Activated naive CD4-positive, alpha-beta T cell treated with anti-CD3 and anti-CD28 coated beads, Interleukin-2, amount 50 U/mL, for 24 hours (primary cell): ENCODE measurements around the gene ZNF10.

Source experiments
- H3K27ac Mint-ChIP-seq: one replicate; pipeline ENCODE4 v1.8.0; 2021; ENCODE audit warnings: mild to moderate bottlenecking, mixed read lengths
- H3K27me3 Mint-ChIP-seq: one replicate; pipeline ENCODE4 v1.8.0; 2021; ENCODE audit warnings: mixed read lengths
- H3K36me3 Mint-ChIP-seq: one replicate; pipeline ENCODE4 v1.8.0; 2021; ENCODE audit warnings: mixed read lengths
- H3K4me1 Mint-ChIP-seq: one replicate; pipeline ENCODE4 v1.8.0; 2021; ENCODE audit warnings: mixed read lengths
- H3K4me3 Mint-ChIP-seq: one replicate; pipeline ENCODE4 v1.8.0; 2021; ENCODE audit warnings: mild to moderate bottlenecking, mixed read lengths
- H3K9me3 Mint-ChIP-seq: one replicate; pipeline ENCODE4 v1.8.0; 2021; ENCODE audit warnings: mixed read lengths

Gene ZNF10

DNA sequence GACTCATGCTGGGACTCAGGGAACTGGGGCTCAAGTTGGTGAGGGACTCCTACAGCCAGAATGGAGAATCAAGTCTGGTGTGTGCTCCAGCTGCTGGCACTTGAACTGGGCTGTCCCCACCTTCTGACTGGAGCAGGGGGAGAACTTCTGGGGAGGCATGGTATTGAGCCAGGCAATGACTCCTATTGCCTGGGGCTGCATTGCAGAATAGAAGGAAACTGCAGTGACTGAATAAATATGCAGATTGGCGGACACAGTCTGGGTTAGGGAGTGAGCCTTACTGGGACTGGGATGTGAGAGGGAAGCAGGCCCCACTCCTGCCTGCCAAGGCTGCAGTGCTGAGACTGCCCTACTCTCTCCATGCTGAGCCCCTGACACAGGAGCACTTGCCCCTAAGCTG is 42.1 kb downstream of the ZNF10 start:
- no peaks in the 10 kb centered on the region for H3K27me3 Mint-ChIP-seq
- H3K36me3 Mint-ChIP-seq, result peaks cover 13% of the 10 kb centered on the region
- no peak overlapping the region for H3K27ac Mint-ChIP-seq
- H3K4me3 Mint-ChIP-seq, result no peak overlapping the region
- no peaks in the 10 kb centered on the region for H3K4me1 Mint-ChIP-seq
- peaks cover 37% of the 10 kb centered on the region for H3K9me3 Mint-ChIP-seq

DNA sequence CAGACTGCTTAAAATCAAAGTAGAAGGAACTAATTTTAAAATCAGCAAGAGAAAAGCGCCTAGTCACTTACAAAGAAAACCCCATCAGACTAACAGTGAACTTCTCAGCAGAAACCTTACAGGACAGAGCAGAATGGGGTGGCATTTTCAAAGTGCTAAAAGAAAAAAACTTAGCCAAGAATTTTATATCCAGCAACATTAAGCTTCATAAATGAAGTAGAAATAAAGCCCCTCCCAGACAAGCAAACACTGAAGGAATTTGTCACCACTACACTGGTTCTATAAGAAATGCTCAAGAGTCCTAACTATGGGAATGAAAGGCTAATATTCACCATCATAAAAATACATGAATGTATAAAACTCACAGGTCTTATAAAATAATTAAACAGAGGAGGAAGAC is 44.5 kb downstream of the ZNF10 start:
- Mint-ChIP-seq H3K27ac (no peak overlapping the region), H3K27me3 (no peaks in the 10 kb centered on the region), H3K9me3 (peaks cover 33% of the 10 kb centered on the region), H3K4me1 (no peaks in the 10 kb centered on the region), H3K36me3 (peaks cover 16% of the 10 kb centered on the region), H3K4me3 (no peak overlapping the region)

DNA sequence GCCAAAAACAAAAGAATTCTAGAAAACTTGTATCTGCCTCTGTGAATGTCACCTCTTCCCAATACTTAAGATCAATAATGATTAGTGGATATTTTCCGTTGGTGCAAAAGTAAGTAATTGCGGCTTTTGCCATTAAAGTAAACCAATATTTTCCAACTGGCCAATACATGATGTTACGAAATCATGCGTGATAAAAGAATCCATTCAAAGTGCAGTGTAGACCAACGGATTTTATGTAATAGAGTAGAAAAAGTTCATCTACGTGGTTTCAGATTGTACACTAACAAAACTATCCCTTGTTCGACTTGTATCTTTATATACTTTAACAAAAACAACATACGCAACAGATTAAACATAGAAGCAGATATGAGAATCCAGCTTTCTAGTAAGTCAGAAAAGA is 50.2 kb downstream of the ZNF10 start:
- peaks cover 45% of the 10 kb centered on the region for H3K9me3 Mint-ChIP-seq
- peaks cover 26% of the 10 kb centered on the region for H3K4me1 Mint-ChIP-seq
- H3K27ac Mint-ChIP-seq, result no peak overlapping the region
- H3K4me3 Mint-ChIP-seq, result peak overlapping the region; percentile 13
- H3K27me3 Mint-ChIP-seq, result no peaks in the 10 kb centered on the region
- peaks cover 56% of the 10 kb centered on the region for H3K36me3 Mint-ChIP-seq

DNA sequence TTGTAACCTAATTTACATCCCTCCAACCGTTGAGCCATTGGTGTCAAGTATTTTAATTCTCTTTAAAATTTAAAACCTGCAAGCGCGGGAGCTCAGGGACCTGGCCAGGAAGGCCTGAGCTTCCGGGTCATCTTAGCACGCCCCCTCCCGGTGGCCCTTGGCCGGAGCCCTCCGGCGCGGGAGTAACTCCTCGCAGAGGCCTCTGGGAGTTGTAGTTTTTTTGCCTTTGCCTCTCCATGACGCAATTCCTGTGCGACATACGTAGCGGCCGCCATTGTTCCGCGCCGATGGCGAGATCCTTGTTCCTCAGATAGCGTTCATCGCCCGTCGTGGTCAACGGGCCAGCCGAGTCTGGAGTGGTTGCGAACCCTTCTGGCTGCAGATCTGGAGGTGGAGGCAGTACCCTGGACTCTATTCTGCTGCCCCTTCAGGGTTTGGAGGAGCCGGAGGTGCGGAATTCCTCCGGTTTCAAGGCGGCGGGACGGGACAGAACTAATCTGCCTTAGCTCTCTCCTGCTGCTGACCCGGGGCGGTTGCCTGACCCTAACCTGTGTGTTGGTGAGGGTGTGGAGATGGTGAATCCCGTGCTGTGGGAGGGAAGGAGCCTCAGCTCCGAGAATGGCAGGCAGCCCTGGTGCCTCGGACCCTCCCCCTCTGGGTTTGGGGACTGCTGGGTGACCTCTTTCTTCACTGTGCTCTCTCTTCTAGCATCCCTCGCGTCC is 51.0 kb downstream of the ZNF10 start, which contains the start of gene ZNF268:
Gene ZNF268 (plus strand): TSS at position 258 of the 722 bp plus-strand sequence. CDS start 503 bp downstream, outside the sequence.
- H3K27ac Mint-ChIP-seq, result peak within 1 kb of the TSS; percentile 88
- peak within 1 kb of the TSS; percentile 96 for H3K4me3 Mint-ChIP-seq
- H3K27me3 Mint-ChIP-seq, result no peaks in the 10 kb centered on the region
- H3K36me3 Mint-ChIP-seq, result peaks cover 59% of the 10 kb centered on the region
- H3K9me3 Mint-ChIP-seq, result peaks cover 41% of the 10 kb centered on the region
- H3K4me1 Mint-ChIP-seq, result peaks cover 27% of the 10 kb centered on the region

DNA sequence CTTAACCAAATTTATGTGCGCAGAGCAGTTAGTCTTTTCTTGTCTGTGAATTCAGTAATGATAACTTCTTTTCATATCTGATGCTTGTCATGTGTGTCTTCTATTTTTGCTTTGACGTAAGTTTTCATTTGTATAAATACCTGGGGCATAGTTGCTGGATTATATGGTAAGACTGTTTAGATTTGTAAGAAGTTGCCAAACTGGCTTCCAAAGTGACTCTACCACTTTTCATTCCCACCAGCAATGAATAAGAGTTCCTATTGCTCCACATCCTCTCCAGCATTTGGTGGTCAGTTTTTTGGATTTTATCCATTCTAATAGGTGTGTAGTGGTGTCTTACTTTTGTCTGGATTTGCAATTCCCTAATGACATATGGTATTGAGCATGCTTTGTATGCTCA is 59.7 kb downstream of the ZNF10 start:
- H3K4me1 Mint-ChIP-seq, result peaks cover 9% of the 10 kb centered on the region
- peaks cover 30% of the 10 kb centered on the region for H3K9me3 Mint-ChIP-seq
- no peaks in the 10 kb centered on the region for H3K27me3 Mint-ChIP-seq
- no peak overlapping the region for H3K4me3 Mint-ChIP-seq
- peaks cover 95% of the 10 kb centered on the region for H3K36me3 Mint-ChIP-seq
- H3K27ac Mint-ChIP-seq, result no peak overlapping the region

DNA sequence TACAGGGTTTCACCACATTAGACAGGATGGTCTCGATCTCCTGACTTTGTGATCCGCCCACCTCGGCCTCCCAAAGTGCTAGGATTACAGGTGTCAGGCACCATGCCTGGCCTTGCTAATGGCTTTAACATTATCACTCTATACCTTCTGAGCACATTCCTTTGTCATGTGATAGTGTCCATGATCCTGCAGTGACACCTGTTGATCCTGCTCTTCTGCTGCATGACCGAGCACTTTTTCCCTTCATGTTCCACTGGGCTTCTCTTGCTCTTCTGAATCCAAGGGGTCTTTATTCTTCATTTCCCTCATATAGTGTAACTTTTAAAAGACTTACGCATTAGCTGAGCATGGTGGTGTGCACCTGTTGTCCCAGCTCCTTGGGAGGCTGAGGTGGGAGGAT is 62.4 kb downstream of the ZNF10 start:
- Mint-ChIP-seq H3K36me3 (peaks cover 81% of the 10 kb centered on the region), H3K27ac (no peak overlapping the region), H3K4me1 (peaks cover 3% of the 10 kb centered on the region), H3K27me3 (no peaks in the 10 kb centered on the region), H3K9me3 (peaks cover 24% of the 10 kb centered on the region), H3K4me3 (no peak overlapping the region)

DNA sequence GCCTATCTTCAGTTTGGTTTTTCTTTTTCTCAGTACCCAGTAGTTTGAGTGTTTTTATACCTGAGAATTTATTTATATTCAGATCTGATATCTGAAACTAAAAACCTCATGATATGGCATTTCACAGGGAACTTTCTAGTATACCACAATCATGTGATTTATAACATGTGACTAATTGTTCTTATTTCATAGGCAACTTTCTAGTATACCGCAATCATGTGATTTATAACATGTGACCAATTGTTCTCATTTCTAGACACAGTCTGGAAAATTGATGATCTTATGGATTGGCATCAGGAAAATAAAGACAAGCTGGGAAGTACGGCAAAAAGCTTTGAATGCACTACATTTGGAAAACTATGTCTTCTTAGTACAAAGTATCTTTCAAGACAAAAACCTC is 71.5 kb downstream of the ZNF10 start:
- H3K4me3 Mint-ChIP-seq, result no peak overlapping the region
- H3K27ac Mint-ChIP-seq, result no peak overlapping the region
- no peaks in the 10 kb centered on the region for H3K4me1 Mint-ChIP-seq
- peaks cover 60% of the 10 kb centered on the region for H3K36me3 Mint-ChIP-seq
- H3K27me3 Mint-ChIP-seq, result no peaks in the 10 kb centered on the region
- H3K9me3 Mint-ChIP-seq, result peaks cover 8% of the 10 kb centered on the region

DNA sequence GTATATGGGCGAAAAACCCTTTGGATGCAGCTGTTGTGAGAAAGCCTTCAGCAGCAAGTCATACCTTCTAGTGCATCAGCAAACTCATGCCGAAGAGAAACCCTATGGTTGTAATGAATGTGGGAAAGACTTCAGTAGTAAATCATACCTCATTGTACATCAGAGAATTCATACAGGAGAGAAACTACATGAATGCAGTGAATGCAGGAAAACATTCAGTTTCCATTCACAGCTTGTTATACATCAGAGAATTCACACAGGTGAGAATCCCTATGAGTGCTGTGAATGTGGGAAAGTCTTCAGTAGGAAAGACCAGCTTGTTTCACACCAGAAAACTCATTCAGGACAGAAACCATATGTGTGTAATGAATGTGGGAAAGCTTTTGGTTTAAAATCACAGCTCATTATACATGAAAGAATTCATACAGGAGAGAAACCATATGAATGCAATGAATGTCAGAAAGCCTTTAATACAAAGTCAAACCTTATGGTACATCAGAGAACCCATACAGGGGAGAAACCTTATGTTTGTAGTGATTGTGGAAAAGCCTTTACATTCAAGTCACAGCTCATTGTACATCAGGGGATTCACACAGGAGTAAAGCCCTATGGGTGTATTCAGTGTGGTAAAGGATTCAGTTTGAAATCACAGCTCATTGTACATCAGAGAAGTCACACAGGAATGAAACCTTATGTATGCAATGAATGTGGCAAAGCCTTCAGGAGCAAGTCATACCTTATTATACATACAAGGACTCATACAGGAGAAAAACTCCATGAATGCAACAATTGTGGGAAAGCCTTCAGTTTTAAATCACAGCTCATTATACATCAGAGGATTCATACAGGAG is 72.3 kb downstream of the ZNF10 start:
- H3K27ac Mint-ChIP-seq, result no peak overlapping the region
- H3K4me3 Mint-ChIP-seq, result no peak overlapping the region
- peaks cover 8% of the 10 kb centered on the region for H3K9me3 Mint-ChIP-seq
- no peaks in the 10 kb centered on the region for H3K4me1 Mint-ChIP-seq
- H3K36me3 Mint-ChIP-seq, result peaks cover 60% of the 10 kb centered on the region
- H3K27me3 Mint-ChIP-seq, result no peaks in the 10 kb centered on the region

DNA sequence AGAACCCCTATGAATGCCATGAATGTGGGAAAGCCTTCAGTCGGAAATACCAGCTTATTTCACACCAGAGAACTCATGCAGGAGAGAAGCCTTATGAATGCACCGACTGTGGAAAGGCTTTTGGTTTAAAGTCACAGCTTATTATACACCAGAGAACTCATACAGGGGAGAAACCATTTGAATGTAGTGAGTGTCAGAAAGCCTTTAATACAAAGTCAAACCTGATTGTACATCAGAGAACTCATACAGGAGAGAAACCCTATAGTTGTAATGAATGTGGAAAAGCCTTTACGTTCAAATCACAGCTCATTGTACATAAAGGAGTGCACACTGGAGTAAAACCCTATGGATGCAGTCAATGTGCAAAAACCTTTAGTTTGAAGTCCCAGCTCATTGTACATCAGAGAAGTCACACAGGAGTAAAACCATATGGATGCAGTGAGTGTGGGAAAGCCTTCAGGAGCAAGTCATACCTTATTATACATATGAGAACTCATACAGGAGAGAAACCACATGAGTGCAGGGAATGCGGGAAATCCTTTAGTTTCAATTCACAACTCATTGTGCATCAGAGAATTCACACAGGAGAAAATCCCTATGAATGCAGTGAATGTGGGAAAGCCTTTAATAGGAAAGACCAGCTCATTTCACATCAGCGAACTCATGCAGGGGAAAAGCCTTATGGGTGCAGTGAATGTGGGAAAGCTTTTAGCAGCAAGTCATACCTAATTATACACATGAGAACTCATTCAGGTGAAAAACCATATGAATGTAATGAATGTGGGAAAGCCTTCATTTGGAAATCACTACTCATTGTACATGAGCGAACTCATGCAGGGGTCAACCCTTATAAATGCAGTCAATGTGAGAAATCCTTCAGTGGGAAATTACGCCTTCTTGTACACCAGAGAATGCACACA is 73.2 kb downstream of the ZNF10 start:
- Mint-ChIP-seq H3K36me3 (peaks cover 60% of the 10 kb centered on the region), H3K9me3 (peaks cover 8% of the 10 kb centered on the region), H3K4me3 (no peak overlapping the region), H3K27ac (peak overlapping the region; percentile 35), H3K4me1 (no peaks in the 10 kb centered on the region), H3K27me3 (no peaks in the 10 kb centered on the region)

DNA sequence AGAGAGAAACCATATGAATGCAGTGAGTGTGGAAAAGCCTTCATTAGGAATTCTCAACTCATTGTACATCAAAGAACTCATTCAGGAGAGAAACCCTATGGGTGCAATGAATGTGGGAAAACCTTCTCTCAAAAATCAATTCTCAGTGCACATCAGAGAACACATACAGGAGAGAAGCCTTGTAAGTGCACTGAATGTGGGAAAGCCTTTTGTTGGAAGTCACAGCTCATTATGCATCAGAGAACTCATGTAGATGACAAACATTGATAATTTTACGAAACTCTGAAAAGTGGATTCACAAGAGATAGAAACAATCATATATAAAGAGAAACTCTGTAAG is 73.8 kb downstream of the ZNF10 start:
- Mint-ChIP-seq H3K4me1 (no peaks in the 10 kb centered on the region), H3K27me3 (no peaks in the 10 kb centered on the region), H3K36me3 (peaks cover 58% of the 10 kb centered on the region), H3K27ac (no peak overlapping the region), H3K9me3 (peaks cover 8% of the 10 kb centered on the region), H3K4me3 (no peak overlapping the region)

DNA sequence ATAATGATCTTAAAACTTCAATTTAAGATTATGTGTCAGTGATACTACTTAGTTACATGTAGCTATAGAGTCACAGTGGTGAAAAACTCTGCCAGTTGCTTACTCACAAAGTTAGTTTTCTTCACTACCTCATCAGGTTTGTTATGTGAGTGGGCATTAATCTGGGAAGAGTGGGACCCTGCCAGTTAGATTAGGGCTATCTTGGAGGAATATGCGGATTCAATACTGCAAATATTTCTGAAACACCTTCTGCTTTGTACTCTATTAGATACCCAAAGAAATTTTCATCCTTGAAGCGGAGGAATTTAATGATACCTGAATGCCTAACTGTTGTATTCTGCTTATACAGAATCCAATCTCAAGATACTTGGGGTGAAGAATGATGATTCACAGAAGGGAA is 76.0 kb downstream of the ZNF10 start:
- Mint-ChIP-seq H3K9me3 (peaks cover under 1% of the 10 kb centered on the region), H3K27ac (no peak overlapping the region), H3K27me3 (no peaks in the 10 kb centered on the region), H3K4me3 (no peak overlapping the region), H3K36me3 (peaks cover 48% of the 10 kb centered on the region), H3K4me1 (no peaks in the 10 kb centered on the region)
